CD4-positive, alpha-beta T cell treated with Interleukin-1 beta for 1 hour (primary cell): ENCODE measurements around the gene PNPLA4.

Experiments used
- DNase-seq, 2 donors: peaks; one replicate each; pipeline ENCODE4 v3.0.0-alpha.2; 2020 to 2022

PNPLA4 gene, protein sequence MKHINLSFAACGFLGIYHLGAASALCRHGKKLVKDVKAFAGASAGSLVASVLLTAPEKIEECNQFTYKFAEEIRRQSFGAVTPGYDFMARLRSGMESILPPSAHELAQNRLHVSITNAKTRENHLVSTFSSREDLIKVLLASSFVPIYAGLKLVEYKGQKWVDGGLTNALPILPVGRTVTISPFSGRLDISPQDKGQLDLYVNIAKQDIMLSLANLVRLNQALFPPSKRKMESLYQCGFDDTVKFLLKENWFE

DNA sequence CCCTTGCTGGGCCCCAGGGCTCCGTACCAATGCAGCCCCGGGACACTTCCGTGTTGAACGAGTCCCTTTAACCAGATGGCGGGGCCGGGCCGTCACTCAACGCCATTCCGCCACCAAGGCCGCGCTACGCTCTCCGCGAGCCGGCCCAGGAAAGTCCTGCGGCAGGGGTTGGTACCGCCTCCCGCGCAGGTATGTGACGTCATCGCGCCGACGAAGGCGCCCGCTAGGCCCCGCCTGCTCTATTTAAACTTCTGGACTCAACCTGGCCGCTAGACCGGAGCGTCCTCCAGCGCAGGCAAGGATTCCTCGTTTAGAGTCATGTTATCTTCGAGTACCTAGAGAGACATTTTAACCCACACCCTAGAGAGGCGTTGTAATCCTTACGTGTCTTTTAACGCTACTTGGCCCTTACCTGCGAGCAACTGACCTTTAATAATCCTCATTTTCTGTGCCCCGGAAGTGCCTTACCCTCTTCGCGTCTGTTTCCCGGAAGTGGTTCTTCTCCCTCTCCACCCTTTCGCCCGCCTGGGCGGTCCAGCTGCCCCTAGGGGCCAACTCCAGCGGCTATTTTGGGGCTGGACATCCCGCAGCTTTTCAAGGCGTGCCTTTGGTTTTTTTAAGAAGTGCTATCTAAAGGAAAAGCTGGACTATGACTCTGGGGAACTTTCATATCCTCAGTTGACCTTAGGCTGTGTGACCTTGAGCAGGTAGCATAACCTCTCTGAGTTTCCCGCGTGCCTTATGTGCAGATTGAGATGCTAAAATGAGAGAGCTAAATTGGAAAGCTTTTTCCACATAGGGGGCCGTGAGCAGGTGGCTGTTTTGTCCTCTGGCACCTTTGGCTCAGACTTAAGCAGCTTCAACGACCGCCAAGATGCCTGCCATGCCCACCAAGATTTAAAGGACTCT, at the start of gene PNPLA4:
Gene PNPLA4, minus strand, starts transcription at position 155 of the 909 bp plus-strand sequence. CDS start 1,294 bp downstream, outside the sequence.
- peak; percentile 84 to 94 for DNase-seq

DNA sequence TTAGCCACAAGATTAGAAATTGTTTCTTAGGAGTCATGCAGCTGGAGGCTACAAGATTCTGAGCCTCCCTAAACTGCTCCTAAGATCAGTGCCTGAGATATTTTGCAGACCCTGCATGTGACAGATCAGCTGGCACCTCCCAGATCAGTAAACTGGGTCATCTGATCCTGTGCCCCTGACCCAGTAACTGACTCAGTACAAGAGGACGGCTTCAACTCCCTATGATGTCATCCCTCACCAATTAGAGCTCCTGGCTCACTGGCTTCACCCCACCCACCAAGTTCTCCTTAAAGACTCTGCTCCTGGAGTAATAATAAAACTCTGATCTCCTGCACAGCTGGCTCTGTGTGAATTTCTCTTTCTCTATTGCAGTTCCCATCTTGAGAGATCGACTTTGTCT, 45.4 kb upstream of the PNPLA4 start:
- DNase-seq = no peak

DNA sequence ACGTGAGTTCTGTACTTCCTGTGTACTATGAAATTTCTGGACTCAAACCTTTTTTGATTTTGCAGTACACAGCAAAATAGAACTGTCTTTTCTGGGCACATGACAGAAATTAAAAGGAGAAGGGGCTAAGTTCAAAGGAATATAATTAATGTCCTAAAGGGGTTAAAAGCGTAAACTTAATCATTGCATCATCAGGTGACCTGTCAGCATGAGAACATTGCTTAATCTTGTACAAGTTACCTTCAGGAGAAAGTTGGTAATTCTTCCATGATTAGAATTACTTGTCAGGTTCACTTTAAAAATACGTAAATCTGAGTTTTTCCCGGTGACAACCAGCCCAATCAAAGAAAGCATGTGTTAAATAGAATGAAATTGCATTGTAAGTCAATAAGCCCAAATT, 43.2 kb upstream of the PNPLA4 start:
- DNase-seq = no peak

DNA sequence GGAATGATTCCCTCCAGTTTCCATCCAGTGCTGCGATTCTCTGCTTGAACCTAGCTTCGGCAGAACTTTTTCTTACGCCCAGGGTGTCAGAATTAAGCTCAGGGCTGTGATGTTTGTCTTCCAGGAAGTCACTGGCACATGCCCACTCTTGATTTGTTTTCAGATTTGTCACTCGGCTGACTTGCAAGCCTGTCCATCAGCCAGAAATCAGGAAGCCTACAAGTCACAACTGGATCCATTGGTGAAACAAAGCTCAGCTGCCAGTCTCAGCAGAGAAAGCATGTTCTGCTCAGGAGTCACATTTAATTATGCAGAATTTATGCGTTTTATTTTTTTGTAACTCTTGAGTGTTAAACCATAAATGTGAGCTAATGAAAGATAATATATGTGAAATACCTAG, 38.2 kb upstream of the PNPLA4 start:
- no peak for DNase-seq

DNA sequence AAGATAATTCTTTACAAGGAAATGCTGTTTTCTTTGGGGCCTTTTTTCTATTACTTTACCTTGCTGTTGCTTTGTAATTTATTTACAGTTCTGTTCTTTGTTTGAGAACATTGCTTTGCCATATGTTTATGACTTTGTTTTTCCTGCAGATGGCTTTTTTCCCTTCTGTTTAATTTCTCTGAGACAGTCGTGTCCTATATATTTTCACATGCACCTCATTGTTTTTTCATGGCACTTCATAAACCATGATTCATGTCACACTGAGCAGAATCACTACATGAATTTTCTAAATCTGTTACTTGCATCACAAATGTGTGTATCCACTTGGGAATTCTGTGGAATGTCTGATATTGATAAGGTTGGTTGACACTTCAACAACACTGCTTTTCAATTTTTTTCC, 33.0 kb upstream of the PNPLA4 start:
- DNase-seq = no peak

DNA sequence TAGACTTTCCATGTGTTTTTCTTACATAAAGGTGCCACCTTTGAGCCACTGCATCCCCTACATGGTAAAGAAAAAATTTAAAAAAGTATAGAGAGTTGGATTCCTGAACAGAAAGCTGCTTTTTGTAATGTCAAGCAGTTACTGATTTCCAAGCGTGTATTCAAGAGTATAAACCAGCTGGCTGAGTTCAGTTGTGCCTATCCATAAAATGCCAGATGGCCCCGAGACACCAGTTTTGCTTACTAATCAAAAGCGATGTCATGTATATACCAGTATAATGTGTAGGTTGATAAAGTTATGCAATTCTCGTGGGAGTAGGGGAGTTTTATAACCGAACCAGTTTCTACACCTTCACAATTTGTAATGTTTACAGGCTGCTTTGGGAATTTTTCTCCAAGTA, 26.2 kb upstream of the PNPLA4 start:
- no peak for DNase-seq

DNA sequence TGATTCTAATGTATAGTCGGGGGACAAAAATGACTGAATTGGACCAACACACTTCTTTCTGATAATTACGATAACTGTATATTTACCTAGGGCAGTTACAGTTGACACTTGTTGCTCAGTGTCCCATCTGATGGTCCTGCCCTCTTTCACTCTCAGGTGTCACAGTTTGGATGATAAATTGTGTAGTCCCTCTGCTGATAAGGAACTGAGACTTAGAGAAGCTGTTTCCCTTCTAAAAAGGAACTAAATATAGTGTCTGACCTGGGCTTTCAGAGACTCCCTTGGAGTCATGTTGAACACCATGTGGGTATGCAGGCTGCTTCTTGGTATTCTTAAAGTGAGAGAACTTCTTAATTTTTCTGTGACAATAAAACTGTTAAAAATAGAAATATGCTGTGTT, 23.7 kb upstream of the PNPLA4 start:
- DNase-seq = no peak

DNA sequence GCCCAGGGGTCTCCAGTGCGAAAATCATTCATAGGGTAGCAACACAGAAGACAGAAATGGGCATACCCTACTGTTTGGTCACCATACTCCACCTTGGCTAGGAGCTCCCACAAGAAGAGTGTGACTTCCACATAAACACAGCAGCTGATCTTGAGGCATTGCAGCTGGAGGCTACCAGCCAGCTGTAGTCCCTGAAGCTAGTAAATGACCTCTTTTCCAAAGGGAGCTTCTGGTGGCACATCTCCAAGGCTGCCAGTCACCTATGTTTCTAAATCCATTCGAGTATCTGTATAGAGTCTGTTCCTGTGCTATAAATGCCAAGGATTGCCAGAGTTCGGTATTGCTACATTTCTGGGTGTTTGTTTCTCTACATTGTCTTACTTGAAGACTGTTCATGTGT, 21.3 kb upstream of the PNPLA4 start:
- no peak for DNase-seq

DNA sequence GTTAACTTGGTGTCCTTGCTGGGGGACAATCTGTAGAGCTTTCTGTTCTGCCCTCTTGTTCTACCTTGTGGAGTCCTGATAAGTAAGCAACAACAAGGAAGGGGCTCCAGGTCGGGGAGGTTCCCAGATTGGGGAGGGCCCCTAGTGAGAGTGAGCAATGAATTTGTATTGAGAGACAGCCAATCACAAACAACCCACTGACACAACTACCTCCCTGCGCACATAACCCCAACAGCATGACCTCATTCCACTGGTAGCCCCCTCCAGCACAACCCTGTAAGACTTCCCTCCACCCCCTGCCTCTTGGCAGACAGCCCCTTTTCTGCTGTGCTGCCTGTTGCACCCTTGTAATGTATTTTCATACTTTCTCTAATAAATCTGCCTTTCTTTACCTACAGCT, 19.7 kb upstream of the PNPLA4 start:
- DNase-seq = no peak

DNA sequence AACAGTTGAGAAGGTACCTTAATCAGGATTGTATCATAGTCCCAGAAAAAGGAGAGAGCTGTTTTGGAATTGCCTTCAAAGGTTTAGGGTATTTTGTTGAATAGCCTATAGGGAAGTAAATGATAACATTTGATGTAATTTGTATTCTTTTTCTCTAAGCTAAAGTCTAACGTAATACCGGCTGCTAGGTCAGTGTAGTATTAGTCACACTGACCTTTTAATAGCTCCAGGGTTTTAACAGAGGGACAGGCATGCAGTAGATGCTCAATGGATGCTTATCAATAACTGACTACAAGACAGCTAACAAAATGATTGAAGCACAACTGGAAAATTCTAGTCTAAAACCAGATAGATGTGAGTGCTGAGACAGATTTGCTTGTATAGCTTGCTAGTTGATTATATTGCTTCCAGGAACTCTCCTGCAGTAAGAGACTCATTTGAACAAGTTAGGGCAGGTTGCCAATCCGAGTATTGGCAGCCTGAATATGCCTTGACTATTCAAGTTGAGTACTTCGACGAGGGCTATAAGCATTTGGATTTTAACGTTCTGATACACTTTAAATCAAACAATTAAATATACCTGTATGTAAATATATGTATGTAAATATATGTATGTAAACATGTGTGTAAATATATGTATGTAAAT, 16.5 kb upstream of the PNPLA4 start:
- no peak for DNase-seq

DNA sequence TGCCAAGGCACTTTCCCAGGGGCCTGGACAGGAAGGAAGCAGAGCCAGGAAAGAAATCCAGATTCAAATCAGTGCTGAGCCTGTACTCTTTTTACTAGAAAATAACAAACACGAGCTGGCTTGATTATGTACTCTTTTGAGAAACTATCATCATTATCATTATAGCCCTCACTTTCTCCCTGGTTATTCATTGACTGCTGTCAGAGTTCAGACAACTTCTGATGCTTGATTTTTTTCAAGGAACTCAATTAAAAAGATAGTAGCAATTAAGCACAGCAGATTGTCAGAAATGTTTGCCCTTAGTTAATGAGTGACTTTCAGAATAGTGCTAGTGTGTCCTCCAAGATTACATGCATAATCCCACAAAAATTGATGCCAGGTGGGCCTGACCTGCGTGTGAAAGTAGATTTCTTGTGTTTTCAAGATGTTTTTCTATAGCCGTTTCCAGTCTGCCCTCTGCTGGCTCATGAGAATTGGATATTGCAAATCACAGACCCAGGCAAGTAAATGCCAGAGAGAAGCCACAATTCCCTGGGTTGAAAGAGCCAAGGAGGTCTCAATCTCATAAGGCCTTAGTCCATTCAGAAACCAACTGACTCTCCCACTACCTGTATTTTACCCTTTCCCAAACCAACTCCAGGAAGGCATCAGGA, 14.3 kb upstream of the PNPLA4 start:
- DNase-seq = no peak

DNA sequence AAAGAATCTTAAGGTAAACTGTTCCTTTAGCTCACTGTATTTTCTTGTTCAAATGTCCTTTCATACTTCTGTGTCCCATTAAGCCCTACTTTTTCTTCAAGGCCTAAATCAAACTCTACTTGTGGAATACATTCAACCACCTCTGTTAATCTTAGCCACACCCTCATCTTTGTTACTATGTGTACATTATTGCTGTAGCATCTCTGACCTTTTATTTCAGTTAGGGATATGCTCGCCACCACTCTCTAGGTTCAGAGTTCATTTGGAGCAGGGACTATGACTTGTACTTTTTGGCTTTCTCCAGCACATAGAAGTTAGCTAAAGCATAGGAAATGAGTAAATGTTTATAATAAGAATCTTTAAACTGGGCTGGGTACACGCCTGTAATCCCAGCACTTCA, 6.8 kb upstream of the PNPLA4 start:
- DNase-seq = no peak

DNA sequence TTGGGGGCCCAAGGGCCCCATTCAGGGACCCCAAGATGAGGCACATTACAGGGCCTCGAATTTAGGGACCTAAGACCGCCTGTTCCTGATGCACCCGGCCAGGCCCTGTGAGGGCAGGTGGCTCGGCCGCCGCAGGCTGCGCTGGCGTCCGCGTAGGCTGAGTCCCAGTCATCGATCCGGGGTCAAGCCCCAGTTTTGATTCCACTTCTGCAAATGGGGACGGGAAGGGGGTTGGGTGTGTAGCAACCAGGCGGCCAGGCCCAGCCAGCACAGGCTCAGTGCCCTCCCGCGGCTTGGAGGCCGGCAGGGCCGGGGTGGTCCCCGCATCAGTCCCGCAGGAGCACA, 327 bp downstream of the PNPLA4 start:
- DNase-seq = no peak

DNA sequence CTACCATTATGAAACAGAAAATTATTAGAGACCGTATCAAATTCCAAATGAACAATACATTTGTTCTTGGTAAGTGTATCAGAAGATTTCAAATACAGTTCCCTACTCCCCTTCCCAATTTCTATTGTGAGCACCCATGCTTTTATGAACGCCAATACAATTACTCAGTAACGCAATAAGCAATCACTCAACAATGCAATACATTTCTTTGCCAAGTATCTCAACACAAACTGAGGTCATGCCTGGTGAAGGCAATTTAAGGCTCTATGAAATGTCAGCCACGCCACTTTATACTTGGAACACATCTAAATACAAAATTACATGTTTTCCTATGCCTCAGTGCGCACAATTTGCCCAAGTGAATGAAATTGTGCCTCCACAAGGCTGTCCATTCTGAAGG, 712 bp downstream of the PNPLA4 start:
- DNase-seq = no peak

DNA sequence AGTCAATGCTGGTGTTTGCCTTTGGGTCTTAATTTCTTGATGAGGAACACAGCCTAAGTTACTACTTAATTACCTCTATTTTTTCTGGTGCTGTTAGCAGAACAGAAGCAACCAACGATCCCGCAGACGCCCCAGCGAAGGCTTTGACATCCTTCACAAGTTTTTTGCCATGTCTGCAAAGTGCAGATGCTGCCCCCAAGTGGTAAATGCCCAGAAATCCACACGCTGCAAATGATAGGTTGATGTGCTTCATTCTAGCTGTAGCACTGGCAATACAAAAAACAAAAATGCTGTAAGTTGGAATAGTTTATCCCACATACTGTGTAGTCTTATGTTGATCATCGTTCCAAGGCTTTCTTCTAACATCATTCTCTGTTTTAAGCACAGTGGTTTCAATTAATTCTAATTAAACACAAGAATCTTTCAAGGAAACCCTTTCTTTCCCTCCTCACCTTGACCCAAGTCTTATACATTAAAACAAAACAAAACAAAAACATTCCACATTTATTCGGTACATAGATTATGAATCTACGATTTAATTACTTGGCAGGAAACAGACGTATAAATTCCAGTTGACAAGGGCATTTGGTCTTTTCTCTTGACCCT, 1.2 kb downstream of the PNPLA4 start:
- peak; percentile 70 to 81 for DNase-seq

DNA sequence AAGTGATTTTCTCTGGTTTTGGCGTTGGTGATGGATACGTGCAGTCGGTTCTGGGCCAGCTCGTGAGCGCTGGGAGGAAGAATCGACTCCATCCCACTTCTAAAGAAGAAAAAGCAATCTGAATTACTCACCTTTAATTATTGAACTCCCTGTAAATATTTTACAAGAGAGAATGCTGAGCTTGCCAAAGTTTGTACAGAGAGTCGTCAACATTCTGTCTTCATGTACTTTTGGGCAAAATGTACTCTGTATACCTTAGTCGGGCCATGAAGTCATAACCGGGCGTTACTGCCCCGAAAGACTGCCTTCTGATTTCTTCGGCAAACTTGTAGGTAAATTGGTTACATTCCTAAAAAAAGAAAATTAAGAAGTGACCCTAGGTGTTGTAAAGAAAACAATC, 5.5 kb downstream of the PNPLA4 start:
- no peak for DNase-seq

DNA sequence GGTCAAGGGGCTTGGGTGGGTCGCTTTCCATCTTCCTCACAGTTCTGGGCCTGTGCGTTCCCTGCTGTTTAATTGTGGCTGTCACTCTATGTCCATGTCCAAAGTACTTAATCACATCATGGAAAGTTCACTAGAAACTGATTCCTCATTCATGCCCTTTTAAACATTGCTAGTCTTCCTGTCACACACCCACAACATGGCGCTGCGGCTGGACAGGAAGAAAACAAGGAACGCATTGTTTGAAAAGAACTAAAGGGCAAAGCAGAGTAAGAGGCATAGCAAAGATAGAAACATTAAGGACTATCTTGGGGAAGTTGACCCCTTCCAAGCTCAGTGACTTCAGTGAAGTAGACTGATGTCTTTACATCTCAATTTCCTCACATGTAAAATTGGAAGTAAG, 18.4 kb downstream of the PNPLA4 start:
- no peak for DNase-seq

DNA sequence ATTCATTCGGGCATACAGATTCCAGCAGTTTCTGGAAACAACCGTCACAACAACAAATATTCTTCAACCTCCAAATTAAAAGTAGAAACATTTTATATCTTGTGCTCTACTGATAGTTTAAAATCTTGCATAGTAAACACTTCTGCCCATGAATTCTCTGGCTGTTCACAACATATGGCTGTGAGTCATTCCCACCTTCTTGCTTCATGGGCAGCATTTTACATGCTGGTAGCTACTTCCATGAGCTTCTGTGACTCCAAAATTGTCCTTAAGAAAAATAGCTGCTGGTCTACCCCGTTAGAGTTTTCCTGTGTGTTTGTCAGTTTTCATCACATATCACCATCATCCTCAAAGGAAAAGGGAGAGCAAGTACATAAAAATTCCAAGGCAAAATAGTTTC, 22.7 kb downstream of the PNPLA4 start:
- DNase-seq = no peak

DNA sequence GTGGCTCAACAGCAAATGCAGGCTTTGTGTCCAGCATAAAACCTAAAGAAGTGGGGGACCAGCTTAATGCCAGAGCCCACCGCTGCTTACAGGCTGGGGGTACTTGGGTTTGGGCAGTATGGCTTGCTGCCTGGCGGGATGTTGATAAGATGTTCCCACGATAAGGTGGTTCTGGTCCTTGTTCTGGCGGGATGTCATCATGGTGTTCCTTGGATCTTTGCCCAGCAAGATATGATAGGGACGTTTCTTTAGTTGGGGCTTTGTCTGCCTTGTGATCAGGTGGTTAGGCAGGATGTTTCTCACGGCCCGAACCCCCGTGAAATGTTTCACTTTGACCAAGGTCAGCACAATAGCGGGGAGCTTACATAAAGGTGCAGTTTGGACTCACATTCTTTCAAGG, 35.3 kb downstream of the PNPLA4 start:
- no peak for DNase-seq

DNA sequence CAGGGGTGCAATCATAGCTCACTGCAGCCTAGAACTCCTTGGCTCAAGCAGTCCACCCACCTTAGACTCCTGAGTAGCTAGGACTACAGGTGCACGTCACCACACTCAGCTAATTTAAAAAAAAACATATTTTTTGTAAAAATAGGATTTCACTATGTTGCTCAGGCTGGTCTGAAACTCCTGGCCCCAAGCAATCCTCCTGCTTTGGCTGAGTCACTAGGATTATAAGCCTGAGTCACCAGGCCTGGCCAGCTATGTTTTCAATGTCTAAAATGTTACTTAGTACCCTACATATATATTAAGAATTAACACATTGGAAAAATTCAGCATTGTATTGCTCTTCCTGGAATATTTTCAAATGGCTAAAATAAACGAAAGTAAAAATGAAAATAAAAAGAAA, 37.5 kb downstream of the PNPLA4 start:
- DNase-seq = no peak

DNA sequence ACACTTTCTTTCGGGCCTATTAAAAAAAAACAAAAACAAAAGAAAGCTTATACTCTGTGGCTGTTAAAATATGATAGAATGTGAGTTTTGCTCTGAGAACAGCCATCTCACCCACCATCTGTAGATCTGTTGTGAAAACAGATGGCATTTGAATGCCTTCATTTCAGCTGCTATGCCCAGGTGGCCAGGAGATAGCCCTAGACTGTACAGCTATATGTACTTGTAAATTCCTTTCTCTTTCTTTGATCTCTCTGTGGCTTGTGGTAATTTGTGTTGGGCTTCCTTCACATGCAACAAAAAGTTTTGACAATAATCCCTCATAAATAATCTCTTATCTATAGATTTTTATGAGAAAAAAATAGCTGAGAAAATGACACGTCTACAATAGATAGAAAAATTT, 38.1 kb downstream of the PNPLA4 start:
- no peak for DNase-seq

DNA sequence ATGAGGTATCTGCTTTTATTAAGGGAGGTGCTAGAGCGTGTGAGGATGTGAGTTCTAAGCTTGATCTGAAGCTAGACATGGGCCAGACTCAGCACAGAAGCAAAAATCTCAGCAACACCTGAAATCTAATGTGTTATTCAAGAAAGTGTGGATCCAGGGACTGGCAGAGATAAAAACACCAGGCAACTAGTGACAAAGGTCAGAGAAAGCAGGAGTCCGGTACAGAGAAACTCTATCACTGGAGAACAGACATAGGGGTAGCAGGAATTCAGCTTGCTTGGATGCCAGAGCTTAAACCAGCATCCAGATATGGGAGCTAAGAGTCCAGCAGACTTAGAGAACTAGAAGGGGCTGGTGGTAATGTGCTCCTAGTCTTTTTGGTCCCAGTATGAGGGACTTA, 50.3 kb downstream of the PNPLA4 start:
- DNase-seq = no peak

DNA sequence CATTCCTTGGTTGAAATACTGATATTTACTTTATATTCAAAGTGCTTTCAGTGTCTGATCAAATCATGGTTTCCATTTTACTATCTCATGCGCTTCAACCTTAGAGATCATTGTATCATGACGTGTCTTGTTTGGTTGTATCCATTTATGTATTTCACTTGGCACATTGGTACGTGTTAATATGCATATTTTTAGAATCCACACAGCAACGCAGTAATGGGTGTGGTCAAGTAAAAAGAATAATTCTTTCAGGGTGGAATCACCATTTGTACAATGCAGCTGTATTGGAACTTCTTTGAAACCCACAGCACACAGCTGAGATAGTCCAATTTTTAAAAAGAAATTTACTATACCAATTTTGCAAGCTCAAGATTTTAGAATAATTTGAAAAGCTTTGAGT, 55.2 kb downstream of the PNPLA4 start:
- DNase-seq = no peak
